Measurements from ENCODE around the gene ETV5. TPM values are rescaled to one million over a fixed set of nuclear protein-coding genes. Genes with fewer than 3 reads are reported as not detected.
A peak's percentile ranks its signal among the peaks of the same experiment; 100 is the strongest.

The ETV5 gene
- polyA plus RNA-seq, 2 donors, result 1.0 to 2.0 TPM

- 57 to 61% methylated on average over 3 of the region's 3 CpGs for WGBS, 2 donors
- peaks cover 0 to 5% of the 10 kb centered on the region in 2 donors for H3K4me1 ChIP-seq (ENCODE audit: control insufficient read depth in 2 of 2, insufficient read depth in 2 of 2, low read length in 1 of 2)
- no peak overlapping the region for H3K27ac ChIP-seq (ENCODE audit: low read depth in 2 of 2, low read length in 1 of 2)
Measured at GRCh38 chr3:186098740-186099139, 10.1 kb downstream of the ETV5 start.

GRCh38 chr3:186097663-186098451, 11.0 kb downstream of the ETV5 start:
- Histone ChIP-seq H3K27ac (ENCODE audit: low read depth in 2 of 2, low read length in 1 of 2) (peak overlapping the region; percentile 48 to 57), H3K4me1 (ENCODE audit: control insufficient read depth in 2 of 2, insufficient read depth in 2 of 2, low read length in 1 of 2) (peaks cover 0 to 5% of the 10 kb centered on the region in 2 donors), H3K4me3 (ENCODE audit: low read depth in 1 of 2, low read length in 2 of 2) (peak overlapping the region; percentile 7 to 34), H3K27me3 (ENCODE audit: control insufficient read depth in 1 of 2, insufficient read depth in 2 of 2, low read length in 2 of 2) (no peaks in the 10 kb centered on the region), H3K36me3 (ENCODE audit: control insufficient read depth in 2 of 2, insufficient read depth in 2 of 2, low read length in 1 of 2) (no peaks in the 10 kb centered on the region), H3K9me3 (ENCODE audit: control insufficient read depth in 2 of 2, insufficient read depth in 1 of 2, low read depth in 1 of 2, low read length in 1 of 2) (no peaks in the 10 kb centered on the region)
- WGBS, 2 donors, result 3% methylated on average over 16 of the region's 16 CpGs

More at GRCh38 chr3:186098740-186099139, 10.1 kb downstream of the ETV5 start:
- Histone ChIP-seq H3K27me3 (ENCODE audit: control insufficient read depth in 1 of 2, insufficient read depth in 2 of 2, low read length in 2 of 2) (no peaks in the 10 kb centered on the region), H3K4me3 (ENCODE audit: low read depth in 1 of 2, low read length in 2 of 2) (no peak overlapping the region), H3K9me3 (ENCODE audit: control insufficient read depth in 2 of 2, insufficient read depth in 1 of 2, low read depth in 1 of 2, low read length in 1 of 2) (no peaks in the 10 kb centered on the region), H3K36me3 (ENCODE audit: control insufficient read depth in 2 of 2, insufficient read depth in 2 of 2, low read length in 1 of 2) (no peaks in the 10 kb centered on the region)

GRCh38 chr3:186097317-186097662, 11.6 kb downstream of the ETV5 start:
- Histone ChIP-seq H3K27me3 (ENCODE audit: control insufficient read depth in 1 of 2, insufficient read depth in 2 of 2, low read length in 2 of 2) (no peaks in the 10 kb centered on the region), H3K4me1 (ENCODE audit: control insufficient read depth in 2 of 2, insufficient read depth in 2 of 2, low read length in 1 of 2) (peaks cover 0 to 5% of the 10 kb centered on the region in 2 donors), H3K4me3 (ENCODE audit: low read depth in 1 of 2, low read length in 2 of 2) (peak overlapping the region in 1 of 2 donors; percentile 34), H3K36me3 (ENCODE audit: control insufficient read depth in 2 of 2, insufficient read depth in 2 of 2, low read length in 1 of 2) (no peaks in the 10 kb centered on the region), H3K27ac (ENCODE audit: low read depth in 2 of 2, low read length in 1 of 2) (no peak overlapping the region), H3K9me3 (ENCODE audit: control insufficient read depth in 2 of 2, insufficient read depth in 1 of 2, low read depth in 1 of 2, low read length in 1 of 2) (no peaks in the 10 kb centered on the region)
- WGBS, 2 donors, result 23 to 27% methylated on average over 4 of the region's 4 CpGs

GRCh38 chr3:186096290-186096689, 12.6 kb downstream of the ETV5 start:
- no peak overlapping the region for H3K27ac ChIP-seq (ENCODE audit: low read depth in 2 of 2, low read length in 1 of 2)
- WGBS, 2 donors, result 80 to 88% methylated on average over 2 of the region's 2 CpGs
- H3K4me3 ChIP-seq (ENCODE audit: low read depth in 1 of 2, low read length in 2 of 2), result no peak overlapping the region
- H3K4me1 ChIP-seq (ENCODE audit: control insufficient read depth in 2 of 2, insufficient read depth in 2 of 2, low read length in 1 of 2), result peaks cover 0 to 5% of the 10 kb centered on the region in 2 donors
- H3K36me3 ChIP-seq (ENCODE audit: control insufficient read depth in 2 of 2, insufficient read depth in 2 of 2, low read length in 1 of 2), result no peaks in the 10 kb centered on the region
- H3K9me3 ChIP-seq (ENCODE audit: control insufficient read depth in 2 of 2, insufficient read depth in 1 of 2, low read depth in 1 of 2, low read length in 1 of 2), result no peaks in the 10 kb centered on the region
- no peaks in the 10 kb centered on the region for H3K27me3 ChIP-seq (ENCODE audit: control insufficient read depth in 1 of 2, insufficient read depth in 2 of 2, low read length in 2 of 2)

GRCh38 chr3:186095561-186096081, 13.3 kb downstream of the ETV5 start:
- Histone ChIP-seq H3K9me3 (ENCODE audit: control insufficient read depth in 2 of 2, insufficient read depth in 1 of 2, low read depth in 1 of 2, low read length in 1 of 2) (no peaks in the 10 kb centered on the region), H3K27me3 (ENCODE audit: control insufficient read depth in 1 of 2, insufficient read depth in 2 of 2, low read length in 2 of 2) (no peaks in the 10 kb centered on the region), H3K4me1 (ENCODE audit: control insufficient read depth in 2 of 2, insufficient read depth in 2 of 2, low read length in 1 of 2) (peaks cover 0 to 5% of the 10 kb centered on the region in 2 donors), H3K36me3 (ENCODE audit: control insufficient read depth in 2 of 2, insufficient read depth in 2 of 2, low read length in 1 of 2) (no peaks in the 10 kb centered on the region), H3K4me3 (ENCODE audit: low read depth in 1 of 2, low read length in 2 of 2) (no peak overlapping the region), H3K27ac (ENCODE audit: low read depth in 2 of 2, low read length in 1 of 2) (no peak overlapping the region)
- 74 to 90% methylated on average over 8 of the region's 8 CpGs for WGBS, 2 donors

- no peak overlapping the region for H3K4me3 ChIP-seq (ENCODE audit: low read depth in 1 of 2, low read length in 2 of 2)
- H3K9me3 ChIP-seq (ENCODE audit: control insufficient read depth in 2 of 2, insufficient read depth in 1 of 2, low read depth in 1 of 2, low read length in 1 of 2), result no peaks in the 10 kb centered on the region
- 90 to 91% methylated on average over 7 of the region's 7 CpGs for WGBS, 2 donors
- H3K27ac ChIP-seq (ENCODE audit: low read depth in 2 of 2, low read length in 1 of 2), result no peak overlapping the region
- no peaks in the 10 kb centered on the region for H3K36me3 ChIP-seq (ENCODE audit: control insufficient read depth in 2 of 2, insufficient read depth in 2 of 2, low read length in 1 of 2)
- no peaks in the 10 kb centered on the region for H3K27me3 ChIP-seq (ENCODE audit: control insufficient read depth in 1 of 2, insufficient read depth in 2 of 2, low read length in 2 of 2)
- H3K4me1 ChIP-seq (ENCODE audit: control insufficient read depth in 2 of 2, insufficient read depth in 2 of 2, low read length in 1 of 2), result peaks cover 0 to 5% of the 10 kb centered on the region in 2 donors
Measured at GRCh38 chr3:186094696-186095425, 14.0 kb downstream of the ETV5 start.

GRCh38 chr3:186094271-186094670, 14.6 kb downstream of the ETV5 start:
- H3K36me3 ChIP-seq (ENCODE audit: control insufficient read depth in 2 of 2, insufficient read depth in 2 of 2, low read length in 1 of 2), result no peaks in the 10 kb centered on the region
- H3K27me3 ChIP-seq (ENCODE audit: control insufficient read depth in 1 of 2, insufficient read depth in 2 of 2, low read length in 2 of 2), result no peaks in the 10 kb centered on the region
- H3K9me3 ChIP-seq (ENCODE audit: control insufficient read depth in 2 of 2, insufficient read depth in 1 of 2, low read depth in 1 of 2, low read length in 1 of 2), result no peaks in the 10 kb centered on the region
- peaks cover 0 to 4% of the 10 kb centered on the region in 2 donors for H3K4me1 ChIP-seq (ENCODE audit: control insufficient read depth in 2 of 2, insufficient read depth in 2 of 2, low read length in 1 of 2)
- H3K27ac ChIP-seq (ENCODE audit: low read depth in 2 of 2, low read length in 1 of 2), result no peak overlapping the region
- H3K4me3 ChIP-seq (ENCODE audit: low read depth in 1 of 2, low read length in 2 of 2), result no peak overlapping the region
- 86 to 91% methylated on average over 5 of the region's 5 CpGs for WGBS, 2 donors

GRCh38 chr3:186093271-186093900, 15.5 kb downstream of the ETV5 start:
- Histone ChIP-seq H3K27ac (ENCODE audit: low read depth in 2 of 2, low read length in 1 of 2) (no peak overlapping the region), H3K4me3 (ENCODE audit: low read depth in 1 of 2, low read length in 2 of 2) (no peak overlapping the region), H3K4me1 (ENCODE audit: control insufficient read depth in 2 of 2, insufficient read depth in 2 of 2, low read length in 1 of 2) (peaks cover 0 to 3% of the 10 kb centered on the region in 2 donors), H3K9me3 (ENCODE audit: control insufficient read depth in 2 of 2, insufficient read depth in 1 of 2, low read depth in 1 of 2, low read length in 1 of 2) (no peaks in the 10 kb centered on the region), H3K36me3 (ENCODE audit: control insufficient read depth in 2 of 2, insufficient read depth in 2 of 2, low read length in 1 of 2) (no peaks in the 10 kb centered on the region), H3K27me3 (ENCODE audit: control insufficient read depth in 1 of 2, insufficient read depth in 2 of 2, low read length in 2 of 2) (no peaks in the 10 kb centered on the region)
- WGBS, 2 donors, result 93 to 94% methylated on average over 4 of the region's 4 CpGs

GRCh38 chr3:186092360-186093070, 16.4 kb downstream of the ETV5 start:
- Histone ChIP-seq H3K4me3 (ENCODE audit: low read depth in 1 of 2, low read length in 2 of 2) (no peak overlapping the region), H3K9me3 (ENCODE audit: control insufficient read depth in 2 of 2, insufficient read depth in 1 of 2, low read depth in 1 of 2, low read length in 1 of 2) (no peaks in the 10 kb centered on the region), H3K4me1 (ENCODE audit: control insufficient read depth in 2 of 2, insufficient read depth in 2 of 2, low read length in 1 of 2) (peaks cover 0 to 3% of the 10 kb centered on the region in 2 donors), H3K27me3 (ENCODE audit: control insufficient read depth in 1 of 2, insufficient read depth in 2 of 2, low read length in 2 of 2) (no peaks in the 10 kb centered on the region), H3K36me3 (ENCODE audit: control insufficient read depth in 2 of 2, insufficient read depth in 2 of 2, low read length in 1 of 2) (no peaks in the 10 kb centered on the region), H3K27ac (ENCODE audit: low read depth in 2 of 2, low read length in 1 of 2) (no peak overlapping the region)
- 88 to 89% methylated on average over 10 of the region's 10 CpGs for WGBS, 2 donors

Data from esophagus (tissue), 2 donors.